Measurements from ENCODE around the gene RTKN2.

Gene RTKN2

GRCh38 chr10:62133618-62134017, 135.0 kb downstream of the RTKN2 start:
- TF ChIP-seq, protein P1, sequence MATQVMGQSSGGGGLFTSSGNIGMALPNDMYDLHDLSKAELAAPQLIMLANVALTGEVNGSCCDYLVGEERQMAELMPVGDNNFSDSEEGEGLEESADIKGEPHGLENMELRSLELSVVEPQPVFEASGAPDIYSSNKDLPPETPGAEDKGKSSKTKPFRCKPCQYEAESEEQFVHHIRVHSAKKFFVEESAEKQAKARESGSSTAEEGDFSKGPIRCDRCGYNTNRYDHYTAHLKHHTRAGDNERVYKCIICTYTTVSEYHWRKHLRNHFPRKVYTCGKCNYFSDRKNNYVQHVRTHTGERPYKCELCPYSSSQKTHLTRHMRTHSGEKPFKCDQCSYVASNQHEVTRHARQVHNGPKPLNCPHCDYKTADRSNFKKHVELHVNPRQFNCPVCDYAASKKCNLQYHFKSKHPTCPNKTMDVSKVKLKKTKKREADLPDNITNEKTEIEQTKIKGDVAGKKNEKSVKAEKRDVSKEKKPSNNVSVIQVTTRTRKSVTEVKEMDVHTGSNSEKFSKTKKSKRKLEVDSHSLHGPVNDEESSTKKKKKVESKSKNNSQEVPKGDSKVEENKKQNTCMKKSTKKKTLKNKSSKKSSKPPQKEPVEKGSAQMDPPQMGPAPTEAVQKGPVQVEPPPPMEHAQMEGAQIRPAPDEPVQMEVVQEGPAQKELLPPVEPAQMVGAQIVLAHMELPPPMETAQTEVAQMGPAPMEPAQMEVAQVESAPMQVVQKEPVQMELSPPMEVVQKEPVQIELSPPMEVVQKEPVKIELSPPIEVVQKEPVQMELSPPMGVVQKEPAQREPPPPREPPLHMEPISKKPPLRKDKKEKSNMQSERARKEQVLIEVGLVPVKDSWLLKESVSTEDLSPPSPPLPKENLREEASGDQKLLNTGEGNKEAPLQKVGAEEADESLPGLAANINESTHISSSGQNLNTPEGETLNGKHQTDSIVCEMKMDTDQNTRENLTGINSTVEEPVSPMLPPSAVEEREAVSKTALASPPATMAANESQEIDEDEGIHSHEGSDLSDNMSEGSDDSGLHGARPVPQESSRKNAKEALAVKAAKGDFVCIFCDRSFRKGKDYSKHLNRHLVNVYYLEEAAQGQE (IDR thresholded peaks at IDR 0.05; ENCODE audit: insufficient replicate concordance, low read depth): no peak
- TF ChIP-seq GABPA (IDR thresholded peaks at IDR 0.05; ENCODE audit: low read depth): no peak
- no peak for TF ChIP-seq POLR2AphosphoS5 (IDR thresholded peaks at IDR 0.05; ENCODE audit: low read depth)
- TF ChIP-seq SPI1 (IDR thresholded peaks at IDR 0.05; ENCODE audit: borderline replicate concordance, low read depth): no peak
- TF ChIP-seq, protein P2, sequence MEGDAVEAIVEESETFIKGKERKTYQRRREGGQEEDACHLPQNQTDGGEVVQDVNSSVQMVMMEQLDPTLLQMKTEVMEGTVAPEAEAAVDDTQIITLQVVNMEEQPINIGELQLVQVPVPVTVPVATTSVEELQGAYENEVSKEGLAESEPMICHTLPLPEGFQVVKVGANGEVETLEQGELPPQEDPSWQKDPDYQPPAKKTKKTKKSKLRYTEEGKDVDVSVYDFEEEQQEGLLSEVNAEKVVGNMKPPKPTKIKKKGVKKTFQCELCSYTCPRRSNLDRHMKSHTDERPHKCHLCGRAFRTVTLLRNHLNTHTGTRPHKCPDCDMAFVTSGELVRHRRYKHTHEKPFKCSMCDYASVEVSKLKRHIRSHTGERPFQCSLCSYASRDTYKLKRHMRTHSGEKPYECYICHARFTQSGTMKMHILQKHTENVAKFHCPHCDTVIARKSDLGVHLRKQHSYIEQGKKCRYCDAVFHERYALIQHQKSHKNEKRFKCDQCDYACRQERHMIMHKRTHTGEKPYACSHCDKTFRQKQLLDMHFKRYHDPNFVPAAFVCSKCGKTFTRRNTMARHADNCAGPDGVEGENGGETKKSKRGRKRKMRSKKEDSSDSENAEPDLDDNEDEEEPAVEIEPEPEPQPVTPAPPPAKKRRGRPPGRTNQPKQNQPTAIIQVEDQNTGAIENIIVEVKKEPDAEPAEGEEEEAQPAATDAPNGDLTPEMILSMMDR (IDR thresholded peaks at IDR 0.05; ENCODE audit: insufficient read depth, low read length): no peak
- Histone ChIP-seq H3K4me3 (replicated peaks; ENCODE audit: insufficient read depth, low read length) (no peak overlapping the region), H3K27me3 (ENCODE audit: insufficient read depth, poor library complexity, severe bottlenecking) (no peaks in the 10 kb centered on the region), H3K27ac (replicated peaks) (no peak overlapping the region)
- no peak for DNase-seq (ENCODE audit: low read depth in 1 of 2, low spot score in 1 of 2)

Measured in HL-60 (cell line).